ENCODE data around the gene TMX1. TPM values are rescaled to one million over a fixed set of nuclear protein-coding genes. Genes with fewer than 3 reads are reported as not detected.
"Not testable (repeated sequence)": the region's sequence is repeated elsewhere in the genome, so short reads cannot be mapped to it uniquely, and the experiment has no call there.

Gene TMX1
- total RNA-seq, 3 donors from 2014 or later, result 29.9 to 31.9 (median 30.1) TPM

DNA sequence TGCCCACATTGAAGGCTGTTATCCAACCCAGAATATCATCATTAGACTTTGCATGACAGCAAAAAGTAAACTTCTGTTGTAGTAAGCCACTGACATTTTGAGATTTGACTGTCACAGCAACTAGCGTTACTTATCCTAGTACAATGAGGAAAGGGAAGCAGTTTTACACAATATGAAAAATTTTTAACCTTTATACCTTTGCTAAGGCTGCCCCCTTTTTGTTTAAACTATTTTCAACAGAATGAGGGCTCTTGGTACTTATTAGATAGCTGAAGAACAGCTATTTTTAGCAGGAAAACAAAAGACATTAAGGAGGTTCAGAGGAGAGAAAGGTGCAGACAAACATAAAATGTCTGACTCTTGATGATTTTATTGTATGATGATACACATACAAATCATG is 23.4 kb upstream of the TMX1 start:
- TF ChIP-seq, protein P1, sequence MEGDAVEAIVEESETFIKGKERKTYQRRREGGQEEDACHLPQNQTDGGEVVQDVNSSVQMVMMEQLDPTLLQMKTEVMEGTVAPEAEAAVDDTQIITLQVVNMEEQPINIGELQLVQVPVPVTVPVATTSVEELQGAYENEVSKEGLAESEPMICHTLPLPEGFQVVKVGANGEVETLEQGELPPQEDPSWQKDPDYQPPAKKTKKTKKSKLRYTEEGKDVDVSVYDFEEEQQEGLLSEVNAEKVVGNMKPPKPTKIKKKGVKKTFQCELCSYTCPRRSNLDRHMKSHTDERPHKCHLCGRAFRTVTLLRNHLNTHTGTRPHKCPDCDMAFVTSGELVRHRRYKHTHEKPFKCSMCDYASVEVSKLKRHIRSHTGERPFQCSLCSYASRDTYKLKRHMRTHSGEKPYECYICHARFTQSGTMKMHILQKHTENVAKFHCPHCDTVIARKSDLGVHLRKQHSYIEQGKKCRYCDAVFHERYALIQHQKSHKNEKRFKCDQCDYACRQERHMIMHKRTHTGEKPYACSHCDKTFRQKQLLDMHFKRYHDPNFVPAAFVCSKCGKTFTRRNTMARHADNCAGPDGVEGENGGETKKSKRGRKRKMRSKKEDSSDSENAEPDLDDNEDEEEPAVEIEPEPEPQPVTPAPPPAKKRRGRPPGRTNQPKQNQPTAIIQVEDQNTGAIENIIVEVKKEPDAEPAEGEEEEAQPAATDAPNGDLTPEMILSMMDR (IDR thresholded peaks at IDR 0.05), result no peak
- no peak overlapping the region for H3K4me3 ChIP-seq
- DNase-seq, result no peak
- H3K4me1 ChIP-seq (ENCODE audit: low read depth), result no peaks in the 10 kb centered on the region
- no peaks in the 10 kb centered on the region for H3K9me3 ChIP-seq
- no peaks in the 10 kb centered on the region for H3K36me3 ChIP-seq (ENCODE audit: low read depth)
- intact Hi-C loops (cut with DNase I, micrococcal nuclease), result loop anchor here in 1 of 2 donors (10.0 kb wide), 2 partner anchors 122 to 262 kb away; partner anchors contain the start of gene TRIM9
- ATAC-seq, result no peak

DNA sequence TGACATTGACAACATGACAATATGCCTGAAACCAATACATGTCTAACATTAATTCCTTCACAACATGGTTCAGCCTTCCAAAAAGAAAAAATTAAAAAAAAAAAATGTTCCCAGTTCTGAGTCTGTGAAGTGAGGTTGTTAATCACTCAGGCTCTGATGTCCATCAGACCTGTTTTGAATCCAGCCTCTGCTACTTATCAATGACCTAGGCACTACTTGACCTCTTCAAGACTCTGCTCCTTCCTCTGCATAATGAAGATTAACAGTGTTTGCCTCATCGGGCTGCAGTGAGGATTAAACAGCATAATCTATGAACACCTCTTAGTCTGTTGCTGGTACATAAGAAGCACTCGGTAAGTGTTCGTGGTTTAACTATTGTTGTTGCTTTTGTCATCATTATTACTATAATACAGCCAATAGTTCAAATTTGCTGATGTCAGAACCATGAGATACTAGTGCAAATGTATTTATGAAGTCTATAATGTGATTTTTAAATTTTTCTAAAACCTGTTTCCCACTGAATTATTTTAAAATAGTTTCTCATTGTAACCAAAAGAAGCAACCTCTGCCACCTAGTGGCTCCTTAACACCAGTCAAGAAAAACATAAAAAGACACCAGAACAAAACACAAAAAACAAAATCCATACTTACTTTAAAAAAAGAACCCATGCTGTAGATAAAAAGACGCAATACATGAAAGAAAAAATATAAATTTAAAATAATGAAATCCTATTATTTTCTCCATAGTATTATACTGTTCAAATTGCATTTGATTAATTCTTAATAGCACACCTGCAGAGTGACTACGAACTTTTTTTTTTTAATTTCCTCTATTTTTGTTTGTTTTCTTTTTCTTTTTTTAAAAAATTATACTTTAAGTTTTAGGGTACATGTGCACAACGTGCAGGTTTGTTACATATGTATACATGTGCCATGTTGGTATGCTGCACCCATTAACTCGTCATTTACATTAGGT is 20.3 kb upstream of the TMX1 start:
- ATAC-seq (no peak), DNase-seq (peak in 1 of 3 donors; percentile 48)
- intact Hi-C loops (cut with DNase I, micrococcal nuclease), result loop anchor here in 1 of 2 donors (10.0 kb wide), 2 partner anchors 125 to 265 kb away; partner anchors contain the start of gene TRIM9

DNA sequence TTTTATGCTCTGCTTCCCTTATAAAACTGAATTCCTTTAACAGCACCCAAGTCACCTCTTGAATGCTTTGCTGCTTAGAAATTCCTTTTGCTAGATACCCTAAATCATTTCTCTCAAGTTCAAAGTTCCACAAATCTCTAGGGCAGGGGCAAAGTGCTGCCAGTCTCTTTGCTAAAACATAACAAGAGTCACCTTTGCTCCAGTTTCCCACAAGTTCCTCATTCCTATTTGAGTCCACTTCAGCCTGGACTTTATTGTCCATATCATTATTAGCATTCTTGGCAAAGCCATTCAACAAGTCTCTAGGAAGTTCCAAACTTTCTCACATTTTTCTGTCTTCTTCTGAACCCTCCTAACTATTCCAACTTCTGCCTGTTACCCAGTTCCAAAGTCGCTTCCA is 16.6 kb upstream of the TMX1 start:
- ATAC-seq; DNase-seq; H3K4me1 ChIP-seq (ENCODE audit: low read depth); H3K36me3 ChIP-seq (ENCODE audit: low read depth); intact Hi-C loops (cut with DNase I, micrococcal nuclease); H3K9me3 ChIP-seq; H3K4me3 ChIP-seq: not testable (repeated sequence)

More for the DNA sequence above, 20.3 kb upstream of the TMX1 start:
- TF ChIP-seq, protein P1 (IDR thresholded peaks at IDR 0.05), result peak; percentile 24
- Histone ChIP-seq H3K4me3 (no peak overlapping the region), H3K9me3 (no peaks in the 10 kb centered on the region), H3K4me1 (ENCODE audit: low read depth) (no peaks in the 10 kb centered on the region), H3K36me3 (ENCODE audit: low read depth) (no peaks in the 10 kb centered on the region)

DNA sequence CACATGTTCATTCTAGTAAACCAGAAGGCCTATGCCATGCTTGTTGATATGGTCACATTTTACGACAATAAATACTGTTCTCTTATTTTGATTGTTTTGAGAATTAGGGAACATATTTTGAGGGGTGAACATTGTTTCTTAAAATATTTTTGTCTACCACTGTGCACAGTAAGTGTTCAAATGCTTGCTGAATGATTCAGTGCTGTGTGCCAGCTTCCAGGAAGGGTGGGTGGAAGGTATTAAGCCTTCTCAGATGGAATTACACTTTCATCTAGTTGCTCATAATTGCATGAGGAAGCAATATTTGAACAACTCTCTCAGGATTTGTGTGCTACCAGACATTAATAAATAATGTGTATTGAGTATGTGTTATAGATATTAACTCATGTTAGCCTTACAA is 15.5 kb upstream of the TMX1 start:
- no peaks in the 10 kb centered on the region for H3K9me3 ChIP-seq
- DNase-seq (no peak), ATAC-seq (no peak)
- H3K4me1 ChIP-seq (ENCODE audit: low read depth), result no peaks in the 10 kb centered on the region
- intact Hi-C loops (cut with DNase I, micrococcal nuclease), result no loop called here
- no peaks in the 10 kb centered on the region for H3K36me3 ChIP-seq (ENCODE audit: low read depth)
- no peak overlapping the region for H3K4me3 ChIP-seq
- TF ChIP-seq, protein P1 (IDR thresholded peaks at IDR 0.05), result no peak

DNA sequence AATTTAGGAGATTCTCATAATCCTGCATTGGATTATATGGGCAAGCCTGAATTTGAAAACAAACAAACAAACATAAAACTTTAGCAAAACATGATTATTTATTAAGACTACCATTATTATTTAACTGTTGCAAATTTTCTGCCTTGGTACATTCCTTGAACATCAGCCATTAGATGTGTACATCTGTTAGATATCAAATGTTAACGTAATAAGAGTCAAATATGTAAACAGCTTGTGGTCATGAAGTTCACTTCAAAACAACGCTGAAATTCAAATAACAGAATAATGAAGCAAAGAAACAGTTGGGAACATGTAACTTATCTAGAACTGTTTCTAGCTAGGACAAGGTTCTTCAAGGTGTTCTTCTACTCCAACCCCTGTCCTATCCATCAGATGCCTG is 14.3 kb upstream of the TMX1 start:
- TF ChIP-seq, protein P1 (IDR thresholded peaks at IDR 0.05), result no peak
- Histone ChIP-seq H3K9me3 (no peaks in the 10 kb centered on the region), H3K36me3 (ENCODE audit: low read depth) (no peaks in the 10 kb centered on the region), H3K4me1 (ENCODE audit: low read depth) (no peaks in the 10 kb centered on the region), H3K4me3 (no peak overlapping the region)
- DNase-seq, result no peak
- intact Hi-C loops (cut with DNase I, micrococcal nuclease), result no loop called here
- ATAC-seq, result no peak

DNA sequence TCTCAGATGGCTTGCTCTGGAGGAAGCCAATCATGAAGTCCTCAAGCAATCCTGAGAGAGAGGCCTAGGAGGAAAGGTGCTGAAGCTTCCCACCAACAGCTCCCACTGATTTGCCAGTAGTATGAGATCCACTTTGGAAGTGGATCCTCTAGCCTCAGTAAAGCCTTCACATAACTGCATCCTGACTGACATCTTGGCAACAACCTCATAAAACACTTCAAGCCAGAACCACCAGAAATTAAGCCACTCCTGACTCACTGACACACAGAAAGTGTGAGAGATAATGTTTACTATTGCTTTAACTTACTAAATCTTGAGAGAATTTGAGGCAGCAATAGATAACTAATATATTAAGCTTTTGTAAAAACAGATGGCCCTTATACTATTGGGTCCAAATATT is 11.7 kb upstream of the TMX1 start:
- Histone ChIP-seq H3K4me3 (no peak overlapping the region), H3K9me3 (no peaks in the 10 kb centered on the region), H3K36me3 (ENCODE audit: low read depth) (no peaks in the 10 kb centered on the region), H3K4me1 (ENCODE audit: low read depth) (no peaks in the 10 kb centered on the region)
- DNase-seq (no peak), ATAC-seq (no peak)
- TF ChIP-seq, protein P1 (IDR thresholded peaks at IDR 0.05), result no peak
- intact Hi-C loops (cut with DNase I, micrococcal nuclease), result no loop called here

Data from mucosa of descending colon (tissue), 3 donors.